Neural progenitor cell (in vitro differentiated cells): ENCODE measurements around the gene SBSN.

ENCODE experiments used
- EZH2phosphoT487 ChIP-seq: fragments of 200-600 bp; sonication (generic); IDR thresholded peaks from 2 replicates; pipeline ENCODE4 v1.6.1; 2017; ENCODE audit warnings: antibody characterized with exemption
- TF ChIP-seq, protein P1 (sequence below): fragments of 200-600 bp; sonication (generic); IDR thresholded peaks from 2 replicates; pipeline ENCODE4 v1.5.1; 2017; ENCODE audit warnings: antibody characterized with exemption, mild to moderate bottlenecking

DNA sequence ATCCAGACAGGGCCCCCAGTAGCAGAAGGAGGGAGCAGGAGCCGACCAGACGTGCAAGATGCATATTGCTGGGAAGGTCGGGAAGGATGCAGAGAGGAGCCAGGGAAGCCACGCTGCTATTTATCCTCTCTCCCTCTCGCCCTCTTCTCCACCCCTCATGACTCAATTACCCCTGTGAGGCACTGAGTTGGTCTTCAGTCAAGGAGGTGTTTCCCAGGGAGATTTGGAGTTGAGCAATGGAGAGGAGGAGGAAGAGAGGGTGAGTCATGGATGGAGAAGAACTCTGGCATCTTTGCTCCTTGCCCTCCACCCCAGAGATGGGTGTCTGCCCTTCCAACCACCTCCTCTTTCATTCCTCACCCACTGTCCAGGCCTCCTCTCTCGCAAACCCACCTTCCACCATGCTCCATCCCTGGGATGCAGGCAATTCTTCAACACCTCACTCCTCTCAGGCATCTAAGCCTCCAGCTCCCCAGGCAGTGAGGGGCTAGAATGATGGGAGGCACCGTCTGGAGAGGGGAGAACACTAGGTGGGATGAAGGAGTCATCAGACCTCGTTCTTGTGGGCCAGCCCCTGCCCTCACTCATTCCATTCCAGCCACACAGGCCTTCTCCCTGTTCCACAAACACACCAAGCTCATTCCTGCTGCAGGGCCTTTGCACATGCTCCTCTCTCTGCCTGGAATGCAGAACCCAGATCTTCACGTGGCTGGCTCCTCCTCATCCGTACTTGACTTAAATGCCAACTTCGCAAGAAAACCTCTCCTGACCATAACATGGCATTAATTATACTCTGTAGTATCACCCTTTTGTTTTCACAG, at the start of gene SBSN:
- TF ChIP-seq, protein P1, sequence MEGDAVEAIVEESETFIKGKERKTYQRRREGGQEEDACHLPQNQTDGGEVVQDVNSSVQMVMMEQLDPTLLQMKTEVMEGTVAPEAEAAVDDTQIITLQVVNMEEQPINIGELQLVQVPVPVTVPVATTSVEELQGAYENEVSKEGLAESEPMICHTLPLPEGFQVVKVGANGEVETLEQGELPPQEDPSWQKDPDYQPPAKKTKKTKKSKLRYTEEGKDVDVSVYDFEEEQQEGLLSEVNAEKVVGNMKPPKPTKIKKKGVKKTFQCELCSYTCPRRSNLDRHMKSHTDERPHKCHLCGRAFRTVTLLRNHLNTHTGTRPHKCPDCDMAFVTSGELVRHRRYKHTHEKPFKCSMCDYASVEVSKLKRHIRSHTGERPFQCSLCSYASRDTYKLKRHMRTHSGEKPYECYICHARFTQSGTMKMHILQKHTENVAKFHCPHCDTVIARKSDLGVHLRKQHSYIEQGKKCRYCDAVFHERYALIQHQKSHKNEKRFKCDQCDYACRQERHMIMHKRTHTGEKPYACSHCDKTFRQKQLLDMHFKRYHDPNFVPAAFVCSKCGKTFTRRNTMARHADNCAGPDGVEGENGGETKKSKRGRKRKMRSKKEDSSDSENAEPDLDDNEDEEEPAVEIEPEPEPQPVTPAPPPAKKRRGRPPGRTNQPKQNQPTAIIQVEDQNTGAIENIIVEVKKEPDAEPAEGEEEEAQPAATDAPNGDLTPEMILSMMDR = no peak
- no peak for TF ChIP-seq EZH2phosphoT487
